A549 treated with ZK216348 at 1 μM for 4 hours (cell line): ENCODE results near the gene ARHGAP29. TPM values are rescaled to one million over a fixed set of nuclear protein-coding genes. Genes with fewer than 3 reads are reported as not detected.

ENCODE experiments used
- total RNA-seq: library from RNA; stranded (reverse); fragments of 200-300 nt; extraction: Qiagen RNA extraction; gene quantifications from 5 replicates; pipeline ENCODE4 v1.2.3, GENCODE V29; 2022; ENCODE audit warnings: low read depth

ARHGAP29 gene, protein sequence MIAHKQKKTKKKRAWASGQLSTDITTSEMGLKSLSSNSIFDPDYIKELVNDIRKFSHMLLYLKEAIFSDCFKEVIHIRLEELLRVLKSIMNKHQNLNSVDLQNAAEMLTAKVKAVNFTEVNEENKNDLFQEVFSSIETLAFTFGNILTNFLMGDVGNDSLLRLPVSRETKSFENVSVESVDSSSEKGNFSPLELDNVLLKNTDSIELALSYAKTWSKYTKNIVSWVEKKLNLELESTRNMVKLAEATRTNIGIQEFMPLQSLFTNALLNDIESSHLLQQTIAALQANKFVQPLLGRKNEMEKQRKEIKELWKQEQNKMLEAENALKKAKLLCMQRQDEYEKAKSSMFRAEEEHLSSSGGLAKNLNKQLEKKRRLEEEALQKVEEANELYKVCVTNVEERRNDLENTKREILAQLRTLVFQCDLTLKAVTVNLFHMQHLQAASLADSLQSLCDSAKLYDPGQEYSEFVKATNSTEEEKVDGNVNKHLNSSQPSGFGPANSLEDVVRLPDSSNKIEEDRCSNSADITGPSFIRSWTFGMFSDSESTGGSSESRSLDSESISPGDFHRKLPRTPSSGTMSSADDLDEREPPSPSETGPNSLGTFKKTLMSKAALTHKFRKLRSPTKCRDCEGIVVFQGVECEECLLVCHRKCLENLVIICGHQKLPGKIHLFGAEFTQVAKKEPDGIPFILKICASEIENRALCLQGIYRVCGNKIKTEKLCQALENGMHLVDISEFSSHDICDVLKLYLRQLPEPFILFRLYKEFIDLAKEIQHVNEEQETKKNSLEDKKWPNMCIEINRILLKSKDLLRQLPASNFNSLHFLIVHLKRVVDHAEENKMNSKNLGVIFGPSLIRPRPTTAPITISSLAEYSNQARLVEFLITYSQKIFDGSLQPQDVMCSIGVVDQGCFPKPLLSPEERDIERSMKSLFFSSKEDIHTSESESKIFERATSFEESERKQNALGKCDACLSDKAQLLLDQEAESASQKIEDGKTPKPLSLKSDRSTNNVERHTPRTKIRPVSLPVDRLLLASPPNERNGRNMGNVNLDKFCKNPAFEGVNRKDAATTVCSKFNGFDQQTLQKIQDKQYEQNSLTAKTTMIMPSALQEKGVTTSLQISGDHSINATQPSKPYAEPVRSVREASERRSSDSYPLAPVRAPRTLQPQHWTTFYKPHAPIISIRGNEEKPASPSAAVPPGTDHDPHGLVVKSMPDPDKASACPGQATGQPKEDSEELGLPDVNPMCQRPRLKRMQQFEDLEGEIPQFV
- 8.0 to 17.5 TPM (median 15.4 TPM) in 5 replicates for total RNA-seq

DNA sequence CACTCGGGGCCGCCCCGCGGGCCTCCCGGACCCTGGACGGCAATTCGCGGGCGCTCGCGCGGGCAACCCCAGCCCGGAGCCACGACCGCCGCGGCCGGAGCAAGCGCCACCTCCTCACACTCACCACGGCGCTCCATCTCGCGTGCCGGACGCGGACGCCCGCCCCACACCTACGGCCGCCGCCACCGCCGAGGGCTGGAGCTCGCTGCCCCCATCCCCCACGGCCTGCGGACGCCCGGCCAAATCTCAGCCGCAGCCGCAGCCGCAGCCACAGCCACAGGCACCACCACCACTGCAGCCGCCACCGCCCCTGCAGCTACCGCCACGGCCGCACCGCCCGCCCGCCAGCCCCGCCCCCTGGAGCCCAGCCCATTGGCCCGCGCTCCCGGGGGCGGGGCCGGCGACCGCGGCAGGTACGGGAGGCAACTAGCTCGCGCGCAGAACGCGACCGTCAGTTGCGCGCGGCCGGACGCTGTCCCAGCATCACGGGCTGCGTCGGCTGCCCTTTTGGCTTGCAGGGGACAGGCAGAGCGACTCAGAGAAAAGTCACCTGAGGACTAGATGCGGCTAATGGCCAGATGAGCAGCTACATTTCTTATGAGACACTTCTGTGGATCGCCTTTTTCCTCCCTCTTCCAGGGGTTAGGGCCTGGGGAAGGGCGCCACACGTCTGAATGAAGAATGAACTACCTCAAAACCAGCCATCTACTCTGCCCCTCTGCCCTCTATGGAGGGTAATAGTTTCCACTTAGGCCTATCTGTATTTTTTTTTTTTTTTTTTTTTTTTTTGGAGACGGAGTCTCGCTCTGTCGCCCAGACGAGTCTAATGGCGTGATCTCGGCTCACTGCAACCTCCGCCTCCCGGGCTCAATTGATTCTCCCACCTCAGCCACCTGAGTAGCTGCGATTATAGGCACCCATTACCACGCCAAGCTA lies at the start of gene ARHGAP29:
ARHGAP29 (minus strand) TSS at position 294 of the 936 bp plus-strand sequence. CDS start 5,973 bp downstream, outside the sequence.

Other genes starting within 250 kb of the ARHGAP29 start
- gene ABCA4, start 116.4 kb downstream of the ARHGAP29 start, total RNA-seq = 0.04 to 0.13 TPM (median 0.09 TPM) in 3 of 5 replicates, not detected in the others
- gene ABCD3, start 180.8 kb upstream of the ARHGAP29 start, total RNA-seq = 14.7 to 23.5 TPM (median 21.0 TPM) in 5 replicates